GM12865 (cell line): ENCODE measurements around the gene MTM1.

Source experiments
- DNase-seq: peaks from one replicate; pipeline ENCODE4 v3.0.0; 2010; ENCODE audit warnings: low read depth
- H3K4me3 ChIP-seq: 2 replicates; pipeline ENCODE4 v1.5.1; 2011; ENCODE audit warnings: mild to moderate bottlenecking, low read depth, low read length, control low read depth
- TF ChIP-seq, protein P1 (sequence below): IDR thresholded peaks from 2 replicates; pipeline ENCODE4 v1.5.1; 2011; ENCODE audit warnings: low read length, control low read depth, low read depth, inconsistent platforms; ENCODE audit not compliant: insufficient read depth; ENCODE audit errors: missing control alignments

The MTM1 gene

GRCh38 chrX:150568320-150569154, at the start of gene MTM1:
Gene MTM1 (plus strand): TSS chrX:150568621. CDS start chrX:150592615, 23,994 bp downstream.
- H3K4me3 ChIP-seq, result peak within 1 kb of the TSS; percentile 70
- peak; percentile 95 for DNase-seq
- TF ChIP-seq, protein P1, sequence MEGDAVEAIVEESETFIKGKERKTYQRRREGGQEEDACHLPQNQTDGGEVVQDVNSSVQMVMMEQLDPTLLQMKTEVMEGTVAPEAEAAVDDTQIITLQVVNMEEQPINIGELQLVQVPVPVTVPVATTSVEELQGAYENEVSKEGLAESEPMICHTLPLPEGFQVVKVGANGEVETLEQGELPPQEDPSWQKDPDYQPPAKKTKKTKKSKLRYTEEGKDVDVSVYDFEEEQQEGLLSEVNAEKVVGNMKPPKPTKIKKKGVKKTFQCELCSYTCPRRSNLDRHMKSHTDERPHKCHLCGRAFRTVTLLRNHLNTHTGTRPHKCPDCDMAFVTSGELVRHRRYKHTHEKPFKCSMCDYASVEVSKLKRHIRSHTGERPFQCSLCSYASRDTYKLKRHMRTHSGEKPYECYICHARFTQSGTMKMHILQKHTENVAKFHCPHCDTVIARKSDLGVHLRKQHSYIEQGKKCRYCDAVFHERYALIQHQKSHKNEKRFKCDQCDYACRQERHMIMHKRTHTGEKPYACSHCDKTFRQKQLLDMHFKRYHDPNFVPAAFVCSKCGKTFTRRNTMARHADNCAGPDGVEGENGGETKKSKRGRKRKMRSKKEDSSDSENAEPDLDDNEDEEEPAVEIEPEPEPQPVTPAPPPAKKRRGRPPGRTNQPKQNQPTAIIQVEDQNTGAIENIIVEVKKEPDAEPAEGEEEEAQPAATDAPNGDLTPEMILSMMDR, result no peak

DNA sequence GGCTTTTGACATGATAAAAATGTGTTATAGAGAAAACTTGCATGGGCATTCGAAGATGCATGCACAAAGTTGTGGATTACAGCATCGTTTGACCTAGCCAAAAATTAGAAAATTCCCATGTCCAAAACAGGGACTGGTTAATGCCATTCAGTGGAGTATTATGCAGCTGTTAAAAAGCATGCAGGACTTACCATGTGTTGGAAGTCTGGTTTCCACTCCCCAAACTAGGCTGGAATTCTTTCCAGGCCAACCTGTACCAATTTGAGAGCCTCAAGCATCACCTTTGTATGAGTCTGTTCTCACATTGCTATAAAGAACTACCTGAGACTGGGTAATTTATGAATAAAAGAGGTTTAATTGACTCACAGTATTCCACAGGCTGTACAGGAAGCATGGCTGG, 45.9 kb upstream of the MTM1 start:
- no peak overlapping the region for H3K4me3 ChIP-seq
- DNase-seq, result no peak
- TF ChIP-seq, protein P1, result no peak

DNA sequence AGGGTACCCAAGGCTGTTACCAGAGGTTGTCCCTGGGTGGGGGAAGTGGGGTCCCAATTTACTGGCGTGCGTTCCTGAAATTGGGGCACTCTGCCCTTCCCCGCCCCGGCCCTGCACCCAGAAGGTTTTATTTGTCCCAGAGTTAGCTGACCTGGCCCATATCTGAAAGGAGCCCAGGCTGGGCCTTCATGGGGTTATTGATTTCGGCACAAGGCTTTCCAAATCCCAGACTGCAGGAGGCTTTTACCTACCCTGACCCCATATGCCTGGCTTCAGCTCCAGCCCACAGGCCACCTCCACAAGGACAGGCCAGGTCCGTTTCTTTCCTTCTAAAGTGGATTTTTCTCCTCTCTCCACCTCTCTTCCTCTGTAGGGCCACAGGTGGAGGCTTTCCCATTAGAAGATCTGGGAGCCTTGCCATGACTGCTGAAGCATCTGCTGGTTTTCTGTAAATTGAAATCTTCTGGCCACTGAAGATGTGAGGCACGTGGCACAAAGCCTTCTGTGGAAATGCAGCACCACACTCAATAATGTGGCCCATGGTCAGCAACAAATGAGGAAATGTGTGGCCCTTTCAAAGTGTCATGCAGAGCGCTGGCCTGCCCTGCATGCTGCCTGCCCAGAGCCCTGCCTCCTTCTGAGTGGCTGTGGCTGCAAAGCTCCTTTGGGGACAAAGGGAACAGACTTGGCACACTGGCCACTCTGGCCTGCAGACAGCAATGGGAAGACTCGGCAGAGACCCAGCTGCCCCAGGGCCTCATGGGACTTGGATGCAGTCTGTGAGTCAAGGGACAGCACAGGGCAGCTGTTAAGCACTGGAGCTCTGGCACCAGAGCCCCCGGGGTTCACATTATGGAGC, 43.1 kb upstream of the MTM1 start:
- no peak overlapping the region for H3K4me3 ChIP-seq
- DNase-seq, result no peak
- TF ChIP-seq, protein P1, result no peak

GRCh38 chrX:150526692-150527091, 41.7 kb upstream of the MTM1 start:
- no peak for DNase-seq
- H3K4me3 ChIP-seq, result no peak overlapping the region
- TF ChIP-seq, protein P1, result no peak

DNA sequence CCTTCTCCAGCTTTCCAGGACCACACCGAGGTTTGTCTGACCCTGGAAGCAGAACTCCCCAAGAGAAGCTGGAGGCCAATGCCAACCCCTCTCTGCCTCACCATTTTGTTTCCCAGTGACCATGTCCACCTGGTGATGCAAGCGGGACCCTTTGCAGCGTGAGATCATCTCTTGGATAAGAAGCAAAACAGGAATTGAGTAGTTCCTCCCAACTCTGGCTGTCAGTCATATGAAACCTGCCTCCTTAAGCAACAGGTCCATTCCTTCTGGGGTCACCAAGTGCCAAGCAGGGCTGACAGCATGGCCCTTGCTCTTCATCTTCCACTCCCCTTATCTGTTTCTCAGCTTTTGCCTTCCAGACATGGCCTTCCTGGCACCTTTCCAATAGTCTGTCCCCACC, 41.3 kb upstream of the MTM1 start:
- DNase-seq, result no peak
- H3K4me3 ChIP-seq, result no peak overlapping the region
- TF ChIP-seq, protein P1, result no peak

- DNase-seq, result no peak
- H3K4me3 ChIP-seq, result no peak overlapping the region
- TF ChIP-seq, protein P1, result no peak
These were observed 38.8 kb upstream of the MTM1 start for GRCh38 chrX:150529587-150529986.
